Measurements from ENCODE around the gene PSPH.

DNA sequence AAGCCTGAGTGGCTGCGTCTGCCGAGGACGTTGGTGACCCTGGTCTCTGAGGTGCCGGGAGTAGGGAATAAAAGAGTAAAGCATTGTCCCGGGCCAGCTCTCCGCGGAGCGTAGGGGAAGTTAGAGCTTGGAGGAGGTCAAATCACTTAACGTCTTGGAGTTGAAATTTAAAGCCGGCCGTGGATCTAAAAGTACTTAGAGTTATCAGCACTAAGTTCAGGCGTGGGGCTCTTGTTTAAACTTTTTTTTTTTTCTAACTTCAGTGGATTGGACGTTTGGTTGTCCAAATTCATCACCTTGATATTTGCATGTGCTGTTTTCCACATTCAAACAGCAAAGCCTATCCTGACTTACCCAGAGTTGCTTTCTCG, 86.2 kb downstream of the PSPH start:
- no peak for TF ChIP-seq YY1 (IDR thresholded peaks at IDR 0.05; ENCODE audit: insufficient read depth, insufficient read length)
- no peak for TF ChIP-seq SUZ12 (IDR thresholded peaks at IDR 0.05; ENCODE audit: extremely low read depth, insufficient read depth, insufficient read length)
